HepG2 (cell line): ENCODE data around the gene CTIF. TPM values are rescaled to one million over a fixed set of nuclear protein-coding genes. Genes with fewer than 3 reads are reported as not detected.

ENCODE experiments used
- ATAC-seq: fragments of 200-7000 bp; cut with Tn5 transposase; 3 replicates; pipeline ENCODE4 v1.9.1; 2020; ENCODE audit warnings: mild to moderate bottlenecking, moderate library complexity
- BruUV-seq: library from RNA; stranded (reverse); fragments of 400-500 nt; replicated peaks from 2 replicates; lab custom pipeline; 2021; lab: Mats Ljungman, UMichigan
- CTCF ChIA-PET: fragments of 300-600 bp; formaldehyde crosslinking; extraction: SDS; loops from one replicate; lab custom pipeline; 2021; ENCODE audit warnings: low total read pairs, inconsistent platforms, low intra/inter-chr PET ratio; lab: Yijun Ruan, JAX
- POLR2A ChIA-PET: fragments of 350-600 bp; sonication (Branson Sonifier 250); formaldehyde crosslinking; loops from one replicate; lab custom pipeline; 2020; ENCODE audit warnings: antibody characterized with exemption, inconsistent platforms; lab: Yijun Ruan, JAX
- DNase-seq: peaks from one replicate; pipeline ENCODE4 v3.0.0-alpha.2; 2015; ENCODE audit warnings: low spot score
- FAIRE-seq: peaks from 3 replicates; lab custom pipeline; 2011; peaks lifted over from hg19 to GRCh38; lab: Jason Lieb, UNC
- H2AFZ ChIP-seq: one replicate; pipeline ENCODE4 v1.6.1; 2011; ENCODE audit warnings: low read length, inconsistent platforms
- H3K27ac ChIP-seq: fragments of 300-600 bp; 3 replicates; pipeline ENCODE4 v1.8.0; 2011; ENCODE audit warnings: mixed run types, mild to moderate bottlenecking, mixed read lengths, low read length, inconsistent platforms; ENCODE audit not compliant: insufficient read depth; ENCODE audit errors: extremely low read length
- H3K27me3 ChIP-seq, 2 experiments: fragments of 200-600 bp in 1 of 2; 2 replicates in 1 of 2; 3 replicates in 1 of 2; pipeline versions ENCODE4 v1.6.0 to v1.8.0; 2011; ENCODE audit warnings: low read length in 2 of 2, mild to moderate bottlenecking in 2 of 2, moderate library complexity in 2 of 2, inconsistent platforms in 1 of 2; ENCODE audit not compliant: insufficient read depth in 2 of 2, control insufficient read depth in 1 of 2
- H3K36me3 ChIP-seq, 2 experiments: fragments of 200-600 bp in 1 of 2; replicated peaks in 1 of 2; 2 replicates in 1 of 2; 3 replicates in 1 of 2; pipeline versions ENCODE4 v1.5.1 to v1.8.0; 2011; ENCODE audit warnings: low read length in 2 of 2, inconsistent platforms in 1 of 2; ENCODE audit not compliant: insufficient read depth in 2 of 2, control insufficient read depth in 1 of 2
- H3K4me1 ChIP-seq: 2 replicates; pipeline ENCODE4 v1.5.1; 2012; ENCODE audit warnings: low read length, inconsistent platforms; ENCODE audit not compliant: insufficient read depth
- H3K4me2 ChIP-seq: 2 replicates; pipeline ENCODE4 v1.6.0; 2011; ENCODE audit warnings: low read depth, low read length, inconsistent platforms
- H3K4me3 ChIP-seq, 3 experiments: fragments of 200-600 bp in 1 of 3; sonication (generic), shearing (Covaris generic) in 1 of 3; replicated peaks in 1 of 3; 2 replicates each; pipeline ENCODE4 v1.5.1; 2011 to 2016; ENCODE audit warnings: low read length in 3 of 3, inconsistent platforms in 2 of 3, low read depth in 2 of 3, mild to moderate bottlenecking in 2 of 3, control low read depth in 1 of 3, mixed read lengths in 1 of 3; ENCODE audit not compliant: insufficient read depth in 1 of 3
- H3K79me2 ChIP-seq: one replicate; pipeline ENCODE4 v1.6.1; 2011; ENCODE audit warnings: low read length, inconsistent platforms; ENCODE audit not compliant: insufficient read depth
- H3K9ac ChIP-seq: 2 replicates; pipeline ENCODE4 v1.6.0; 2011; ENCODE audit warnings: mild to moderate bottlenecking, low read depth, low read length, inconsistent platforms; ENCODE audit not compliant: insufficient read depth
- H3K9me3 ChIP-seq: 2 replicates; pipeline ENCODE4 v1.5.1; 2012; ENCODE audit warnings: mild to moderate bottlenecking, low read length
- H4K20me1 ChIP-seq: 2 replicates; pipeline ENCODE4 v1.6.0; 2011; ENCODE audit warnings: inconsistent platforms, mild to moderate bottlenecking, low read length, moderate library complexity; ENCODE audit not compliant: insufficient read depth
- ADNP ChIP-seq: sonication (generic); formaldehyde crosslinking; IDR thresholded peaks from 2 replicates; pipeline ENCODE4 v1.4.0; 2020; ENCODE audit warnings: missing genetic modification reagents
- AKAP8 ChIP-seq: sonication (generic); formaldehyde crosslinking; IDR thresholded peaks from 2 replicates; pipeline ENCODE4 v1.5.1; 2020; ENCODE audit warnings: mild to moderate bottlenecking, missing genetic modification reagents
- HNF4A ChIP-seq: sonication (generic); formaldehyde crosslinking; IDR thresholded peaks from 2 replicates; pipeline ENCODE4 v1.4.0; 2020; ENCODE audit warnings: missing genetic modification reagents
- HNF4G ChIP-seq, 2 experiments: sonication (generic) in 1 of 2; formaldehyde crosslinking in 1 of 2; IDR thresholded peaks; 2 replicates each; pipeline versions ENCODE4 v1.4.0 to v1.6.1; 2011 to 2020; ENCODE audit warnings: borderline replicate concordance in 2 of 2, low read depth in 2 of 2, mild to moderate bottlenecking in 2 of 2, low read length in 1 of 2, missing genetic modification reagents in 1 of 2, moderate library complexity in 1 of 2
- IRF2 ChIP-seq: IDR thresholded peaks from 2 replicates; pipeline ENCODE4 v1.6.1; 2018; ENCODE audit warnings: missing genetic modification reagents, missing compliant biosample characterization
- JUND ChIP-seq: sonication (generic); formaldehyde crosslinking; IDR thresholded peaks from 2 replicates; pipeline ENCODE4 v1.8.0; 2022; ENCODE audit warnings: mild to moderate bottlenecking, missing genetic modification reagents
- KIAA2018 ChIP-seq: sonication (generic); formaldehyde crosslinking; IDR thresholded peaks from 2 replicates; pipeline ENCODE4 v1.5.0; 2020; ENCODE audit warnings: mild to moderate bottlenecking, missing genetic modification reagents, borderline replicate concordance
- KLF6 ChIP-seq: IDR thresholded peaks from 2 replicates; pipeline ENCODE4 v1.8.0; 2016; ENCODE audit warnings: missing biosample characterization, missing genetic modification reagents
- MBNL3 ChIP-seq: fragments of 250-450 bp; sonication (Bioruptor Pico); conservative IDR thresholded peaks from 2 replicates; pipeline ENCODE4 v1.8.0; 2022; ENCODE audit warnings: mild to moderate bottlenecking, inconsistent platforms
- NFATC3 ChIP-seq: sonication (generic); formaldehyde crosslinking; IDR thresholded peaks from 2 replicates; pipeline ENCODE4 v1.5.1; 2020; ENCODE audit warnings: mild to moderate bottlenecking, missing genetic modification reagents
- SALL2 ChIP-seq: sonication (generic); formaldehyde crosslinking; IDR thresholded peaks from 2 replicates; pipeline ENCODE4 v1.8.1; 2023; ENCODE audit warnings: mild to moderate bottlenecking, missing genetic modification reagents, inconsistent platforms
- ZC3H4 ChIP-seq: sonication (generic); formaldehyde crosslinking; IDR thresholded peaks from 2 replicates; pipeline ENCODE4 v1.4.0; 2020; ENCODE audit warnings: missing genetic modification reagents, borderline replicate concordance
- ZNF484 ChIP-seq: sonication (generic); formaldehyde crosslinking; IDR thresholded peaks from 2 replicates; pipeline ENCODE4 v1.5.1; 2020; ENCODE audit warnings: mild to moderate bottlenecking, low read depth, missing genetic modification reagents, borderline replicate concordance
- ZNF501 ChIP-seq: sonication (generic); formaldehyde crosslinking; IDR thresholded peaks from 2 replicates; pipeline ENCODE4 v1.5.1; 2020; ENCODE audit warnings: mild to moderate bottlenecking, moderate library complexity, missing genetic modification reagents
- WGBS: methylation state at CpG from one replicate; pipeline ENCODE4 v1.1.6; 2017; ENCODE audit warnings: low lambda C conversion rate; 5-methylcytosine and 5-hydroxymethylcytosine counted together
- in situ Hi-C: cut with HindIII; loops from 2 replicates; pipeline ENCODE4 v1.10.0; 2017; ENCODE audit warnings: low pct_unique_long_range_greater_than_20kb; ENCODE audit not compliant: extremely low pct_ligation_motif_present
- intact Hi-C: fragments of 100-400 bp; cut with micrococcal nuclease; formaldehyde crosslinking; loops from one replicate; pipeline ENCODE4 v1.10.0; 2022; ENCODE audit not compliant: unreplicated experiment
- polyA plus RNA-seq, 8 experiments: library from polyadenylated mRNA; depleted of rRNA in 3 of 8; stranded (reverse) in 7 of 8; unstranded in 1 of 8; fragments of >200 nt; fragmentation: Illumina TruSeq in 4 of 8; extraction: Trizol in 4 of 8; gene quantifications; 2 replicates each; pipeline versions ENCODE4 v1.2.1 to v1.2.3, GENCODE V29; 2011 to 2016; ENCODE audit warnings: low read depth in 4 of 8, missing spikeins in 1 of 8, mixed read lengths in 1 of 8; ENCODE audit not compliant: insufficient read depth in 1 of 8
- total RNA-seq, 5 experiments: library from RNA; depleted of rRNA; stranded (reverse); fragments of >200 nt; fragmentation: Illumina TruSeq; extraction: Trizol; gene quantifications; 2 replicates each; pipeline ENCODE4 v1.2.3, GENCODE V29; 2016; ENCODE audit warnings: low read depth in 1 of 5
- TF ChIP-seq, protein P1 (sequence below): sonication (generic); formaldehyde crosslinking; IDR thresholded peaks from 2 replicates; pipeline ENCODE4 v1.9.0; 2021; ENCODE audit warnings: missing genetic modification reagents, mild to moderate bottlenecking, borderline replicate concordance

The CTIF gene
- total and polyA plus RNA-seq, 2 of the 13 experiments (the other 11 are each of a cell fraction or from before 2014, with no cell fraction given) = 18.2 to 28.0 TPM

- 20% methylated on average over 1 of the region's 2 CpGs for WGBS
- BruUV-seq = no TSS peak
- no peaks in the 10 kb centered on the region for H3K9me3 ChIP-seq
- ChIA-PET CTCF (no interaction called here), POLR2A (interaction anchor here (0.7 to 1.0 kb wide), 2 partner anchors 111 to 148 kb away, joined by 3 to 4 read pairs; no protein-coding TSS in a partner anchor)
- in situ Hi-C loops (loop anchor here (5.0 kb wide), 2 partner anchors 85 to 115 kb away; no protein-coding TSS in a partner anchor), intact Hi-C loops (loop anchor here (1.0 to 10.0 kb wide), 4 partner anchors 107 to 260 kb away; no protein-coding TSS in a partner anchor)
- DNase-seq (peak; percentile 22), FAIRE-seq (no peak), ATAC-seq (peak; percentile 5)
- H4K20me1 ChIP-seq = no peaks in the 10 kb centered on the region
- H3K79me2 ChIP-seq = no peaks in the 10 kb centered on the region
- peaks cover 55% of the 10 kb centered on the region for H3K4me1 ChIP-seq
- H3K36me3 ChIP-seq = peaks cover 0 to 24% of the 10 kb centered on the region in 2 experiments; a peak in 3 of 5 replicates
- H3K4me3 ChIP-seq = peak overlapping the region; percentile 45 to 71 (median 46); a peak in 5 of 6 replicates
- H3K27ac ChIP-seq = peak overlapping the region; percentile 98
- H3K9ac ChIP-seq = peak overlapping the region; percentile 78
- H2AFZ ChIP-seq = no peak overlapping the region
- H3K4me2 ChIP-seq = peak overlapping the region; percentile 91
- no peaks in the 10 kb centered on the region for H3K27me3 ChIP-seq
- TF ChIP-seq ZNF501 (CRISPR knock-in tag) (no peak), HNF4G (IDR thresholded peaks at IDR 0.05; ENCODE audit: borderline replicate concordance, low read depth, low read length) (peak; percentile 28; the same call in 1 of the 2 replicates), HNF4G (CRISPR knock-in tag; IDR thresholded peaks at IDR 0.05; ENCODE audit: borderline replicate concordance, low read depth) (no peak), KLF6 (no peak), ADNP (CRISPR knock-in tag) (no peak), SALL2 (CRISPR knock-in tag) (no peak), NFATC3 (CRISPR knock-in tag) (no peak), KIAA2018 (no peak), ZC3H4 (CRISPR knock-in tag) (no peak), MBNL3 (CRISPR knock-in tag) (no peak), IRF2 (CRISPR knock-in tag) (no peak), AKAP8 (CRISPR knock-in tag) (no peak), HNF4A (CRISPR knock-in tag) (peak; percentile 48; the same call in 1 of the 2 replicates), JUND (no peak), ZNF484 (CRISPR knock-in tag) (no peak)
- TF ChIP-seq, protein P1, sequence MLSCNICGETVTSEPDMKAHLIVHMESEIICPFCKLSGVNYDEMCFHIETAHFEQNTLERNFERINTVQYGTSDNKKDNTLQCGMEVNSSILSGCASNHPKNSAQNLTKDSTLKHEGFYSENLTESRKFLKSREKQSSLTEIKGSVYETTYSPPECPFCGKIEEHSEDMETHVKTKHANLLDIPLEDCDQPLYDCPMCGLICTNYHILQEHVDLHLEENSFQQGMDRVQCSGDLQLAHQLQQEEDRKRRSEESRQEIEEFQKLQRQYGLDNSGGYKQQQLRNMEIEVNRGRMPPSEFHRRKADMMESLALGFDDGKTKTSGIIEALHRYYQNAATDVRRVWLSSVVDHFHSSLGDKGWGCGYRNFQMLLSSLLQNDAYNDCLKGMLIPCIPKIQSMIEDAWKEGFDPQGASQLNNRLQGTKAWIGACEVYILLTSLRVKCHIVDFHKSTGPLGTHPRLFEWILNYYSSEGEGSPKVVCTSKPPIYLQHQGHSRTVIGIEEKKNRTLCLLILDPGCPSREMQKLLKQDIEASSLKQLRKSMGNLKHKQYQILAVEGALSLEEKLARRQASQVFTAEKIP (CRISPR knock-in tag) = no peak
Observed at GRCh38 chr18:48781988-48782363, 243.1 kb downstream of the CTIF start.
